GM04504 (cell line): Measurements from ENCODE around the gene FAM120AOS.

Experiments
- DNase-seq: peaks from one replicate; pipeline ENCODE4 v3.0.0-alpha.2; 2012; ENCODE audit warnings: low read depth

Gene FAM120AOS

GRCh38 chr9:93453047-93453914 lies at the start of gene FAM120AOS:
Gene FAM120AOS (minus strand): TSS chr9:93453581. CDS start chr9:93452709, 872 bp downstream.
- DNase-seq, result peak; percentile 88

DNA sequence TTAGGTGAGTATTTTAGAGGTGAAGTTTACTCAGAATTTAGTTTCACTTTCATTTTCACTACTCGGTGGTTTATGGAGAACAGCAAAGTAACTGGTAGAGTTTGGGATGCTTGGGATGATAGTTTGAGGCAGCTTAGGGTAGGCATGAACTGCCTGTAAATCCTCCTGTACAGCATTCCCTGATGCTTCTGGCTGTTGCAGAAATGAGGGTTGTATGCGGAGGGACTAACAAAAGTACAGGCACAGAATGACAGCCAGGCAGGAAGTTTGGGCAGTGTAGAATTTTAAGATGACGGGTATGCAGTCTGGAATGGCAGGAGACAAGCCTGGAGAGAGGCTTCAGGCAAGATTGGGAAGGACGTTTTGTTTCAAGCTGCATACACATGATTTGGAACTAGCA lies 48.0 kb upstream of the FAM120AOS start:
- DNase-seq, result no peak

- DNase-seq, result no peak
These were observed 47.4 kb upstream of the FAM120AOS start for GRCh38 chr9:93500571-93501298.

- no peak for DNase-seq
These were observed 42.9 kb upstream of the FAM120AOS start for GRCh38 chr9:93496285-93496684.

- DNase-seq, result no peak
These were observed 40.6 kb upstream of the FAM120AOS start for GRCh38 chr9:93493949-93494348.

DNA sequence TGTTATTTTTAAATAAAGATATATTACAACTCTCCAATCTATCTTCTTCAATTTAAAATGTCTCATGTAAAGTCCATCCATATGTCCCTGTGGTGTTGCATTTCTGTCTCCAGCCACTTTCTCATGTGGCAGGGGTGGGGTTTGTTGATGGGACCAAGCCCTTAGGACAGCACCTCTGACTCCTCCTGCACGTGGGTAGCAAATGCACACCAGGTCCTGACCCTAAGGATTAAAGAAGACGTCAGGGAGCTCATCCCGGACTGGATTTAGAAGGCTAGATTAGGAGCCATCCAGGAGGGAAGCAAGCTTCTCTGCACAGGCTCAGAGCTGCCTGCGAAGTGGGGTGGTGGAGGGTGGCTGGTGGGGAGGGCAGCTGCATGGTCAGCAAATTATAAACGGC lies 38.9 kb upstream of the FAM120AOS start:
- DNase-seq, result no peak

GRCh38 chr9:93491593-93492232 lies 38.3 kb upstream of the FAM120AOS start:
- no peak for DNase-seq

DNA sequence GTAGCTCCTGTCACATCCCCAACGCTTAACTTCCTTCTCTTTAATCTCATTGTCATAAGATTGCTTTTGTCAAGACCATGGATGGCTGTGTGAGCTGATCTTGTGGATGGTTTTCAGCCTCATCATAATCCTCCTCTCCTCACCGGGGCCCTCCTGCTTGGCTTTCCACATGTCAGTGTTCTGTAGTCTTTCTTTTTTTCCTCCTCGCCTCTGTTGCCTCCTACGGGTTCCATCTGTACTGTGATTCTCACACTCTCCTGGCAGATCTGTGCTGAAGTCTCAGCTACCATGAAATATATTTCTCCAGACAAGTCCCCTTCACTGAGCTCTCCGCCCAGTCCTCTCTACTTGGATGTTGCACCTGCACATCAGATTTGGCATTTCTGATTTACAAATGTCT lies 34.9 kb upstream of the FAM120AOS start:
- DNase-seq, result no peak

- no peak for DNase-seq
These were observed 32.9 kb upstream of the FAM120AOS start for GRCh38 chr9:93486268-93486667.

GRCh38 chr9:93483497-93483896 lies 30.1 kb upstream of the FAM120AOS start:
- DNase-seq, result no peak

- DNase-seq, result no peak
These were observed 27.4 kb upstream of the FAM120AOS start for GRCh38 chr9:93480728-93481324.

GRCh38 chr9:93480262-93480661 lies 26.9 kb upstream of the FAM120AOS start:
- no peak for DNase-seq

GRCh38 chr9:93479726-93480125 lies 26.3 kb upstream of the FAM120AOS start:
- DNase-seq, result no peak

GRCh38 chr9:93477397-93477796 lies 24.0 kb upstream of the FAM120AOS start:
- no peak for DNase-seq

- DNase-seq, result no peak
These were observed 23.5 kb upstream of the FAM120AOS start for GRCh38 chr9:93476924-93477323.

DNA sequence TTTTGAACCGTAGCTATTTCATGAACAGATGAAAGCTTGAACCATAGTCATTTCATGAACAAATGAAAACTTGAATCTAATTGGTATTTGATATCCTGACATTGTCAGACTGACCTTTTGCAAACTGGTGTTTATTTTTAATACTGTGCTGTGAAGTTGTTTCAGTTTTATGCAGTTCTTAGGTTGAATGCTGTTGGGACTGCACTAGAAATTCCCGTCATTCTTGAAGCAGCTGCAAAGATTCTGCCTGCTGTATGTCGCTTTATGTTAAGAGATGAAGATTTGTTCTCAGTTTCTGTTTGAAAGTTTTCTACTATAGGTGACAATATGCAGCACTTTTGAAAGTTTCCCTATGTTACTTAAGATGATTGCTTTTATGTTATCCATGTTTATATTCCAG lies 22.5 kb upstream of the FAM120AOS start:
- DNase-seq, result no peak

- DNase-seq, result no peak
These were observed 21.7 kb upstream of the FAM120AOS start for GRCh38 chr9:93475108-93475507.

DNA sequence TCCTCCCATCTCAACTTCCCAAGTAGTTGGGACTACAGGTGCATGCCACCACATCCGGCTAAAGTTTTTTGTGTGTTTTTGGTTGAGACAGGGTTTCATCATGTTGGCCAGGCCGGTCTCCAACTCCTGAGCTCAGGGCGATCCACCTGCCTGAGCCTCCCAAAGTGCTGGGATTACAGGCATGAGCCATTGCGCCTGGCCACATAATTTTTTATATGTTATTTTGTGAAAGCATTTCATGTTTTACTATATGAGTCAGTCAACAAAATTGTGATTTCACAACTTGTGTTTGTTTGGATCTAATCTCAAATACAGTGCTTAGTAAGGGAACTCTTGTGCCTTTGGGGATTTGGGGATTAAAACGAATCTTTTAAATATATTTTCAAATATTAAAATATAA lies 20.0 kb upstream of the FAM120AOS start:
- no peak for DNase-seq

GRCh38 chr9:93471124-93471523 lies 17.7 kb upstream of the FAM120AOS start:
- DNase-seq, result no peak

DNA sequence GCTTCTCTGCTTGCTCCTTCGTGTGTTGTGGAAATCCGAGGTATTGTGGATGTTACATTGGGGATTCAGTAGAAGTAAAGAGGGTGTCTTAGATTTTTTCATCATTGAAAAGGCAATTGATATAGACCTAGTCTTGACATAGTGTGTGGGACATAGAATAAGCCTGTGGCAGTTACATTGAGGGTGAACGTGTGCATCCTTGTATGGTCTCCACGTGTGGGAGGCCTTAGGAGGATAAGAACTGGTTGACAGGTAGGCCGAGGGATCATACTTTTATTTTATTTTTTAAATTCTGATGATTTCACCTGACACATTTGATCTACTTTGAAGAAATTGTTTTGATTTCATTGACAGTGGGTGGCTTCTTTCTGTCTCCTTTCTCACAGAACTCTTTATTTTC lies 17.0 kb upstream of the FAM120AOS start:
- no peak for DNase-seq

DNA sequence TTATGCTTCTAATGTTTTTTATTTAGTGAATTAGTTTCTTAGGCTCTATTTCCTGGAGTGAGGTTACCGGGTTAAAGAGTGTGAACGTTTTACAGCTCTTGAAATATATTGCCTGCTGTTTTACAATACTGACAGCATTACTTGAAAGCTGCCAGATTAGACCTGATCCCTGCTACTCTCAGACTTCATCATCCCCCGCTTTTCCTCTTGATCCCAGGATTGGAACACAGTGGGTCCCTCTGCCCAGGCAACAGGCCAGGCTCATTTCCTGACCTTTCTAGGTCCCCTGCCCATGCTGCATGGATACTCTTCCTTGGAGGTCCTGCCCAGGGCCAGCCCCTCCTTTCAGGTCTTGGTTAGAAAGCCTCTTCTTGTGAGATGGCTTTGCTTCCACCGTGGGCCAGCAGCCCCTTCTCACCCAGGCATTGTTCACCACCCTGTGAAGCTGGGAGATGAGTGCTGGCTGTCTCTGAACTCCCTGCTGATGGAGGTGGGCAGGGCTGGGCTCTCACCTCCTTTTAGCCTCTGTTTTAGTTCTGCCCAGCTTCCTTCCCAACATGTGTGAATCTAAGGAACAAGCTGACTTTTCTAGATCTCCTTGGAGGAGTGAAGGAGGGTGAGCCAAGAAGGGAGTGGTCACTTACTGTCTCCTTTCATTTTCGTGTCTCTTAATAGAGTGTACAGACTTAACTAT lies 15.5 kb upstream of the FAM120AOS start:
- DNase-seq, result no peak

DNA sequence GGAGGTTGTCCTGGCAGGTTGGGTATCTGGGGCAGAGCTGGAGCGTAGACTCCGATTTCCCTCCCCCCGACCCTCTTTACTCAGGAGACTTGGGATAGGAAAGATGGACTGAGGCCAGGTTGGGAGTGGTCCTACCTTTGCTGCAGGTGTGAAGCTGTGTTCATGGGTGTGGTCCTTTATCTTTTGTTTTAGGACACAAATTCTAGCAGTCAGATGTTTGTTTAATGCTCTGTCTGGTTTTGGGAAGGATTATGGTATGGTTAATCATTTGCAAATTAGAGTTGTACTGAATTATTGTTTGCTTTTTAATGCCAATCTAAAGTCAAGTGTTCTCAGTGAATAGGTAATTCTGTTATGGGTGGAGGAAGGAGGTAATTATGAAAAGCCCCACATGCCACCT lies 14.1 kb upstream of the FAM120AOS start:
- no peak for DNase-seq
